Measurements from ENCODE around the gene ADARB1.
A peak's percentile ranks its signal among the peaks of the same experiment; 100 is the strongest.

- TF ChIP-seq CTCF (conservative IDR thresholded peaks at IDR 0.05; ENCODE audit: low read depth in 2 of 2), result peak; percentile 68 to 85
- TF ChIP-seq, protein P1, sequence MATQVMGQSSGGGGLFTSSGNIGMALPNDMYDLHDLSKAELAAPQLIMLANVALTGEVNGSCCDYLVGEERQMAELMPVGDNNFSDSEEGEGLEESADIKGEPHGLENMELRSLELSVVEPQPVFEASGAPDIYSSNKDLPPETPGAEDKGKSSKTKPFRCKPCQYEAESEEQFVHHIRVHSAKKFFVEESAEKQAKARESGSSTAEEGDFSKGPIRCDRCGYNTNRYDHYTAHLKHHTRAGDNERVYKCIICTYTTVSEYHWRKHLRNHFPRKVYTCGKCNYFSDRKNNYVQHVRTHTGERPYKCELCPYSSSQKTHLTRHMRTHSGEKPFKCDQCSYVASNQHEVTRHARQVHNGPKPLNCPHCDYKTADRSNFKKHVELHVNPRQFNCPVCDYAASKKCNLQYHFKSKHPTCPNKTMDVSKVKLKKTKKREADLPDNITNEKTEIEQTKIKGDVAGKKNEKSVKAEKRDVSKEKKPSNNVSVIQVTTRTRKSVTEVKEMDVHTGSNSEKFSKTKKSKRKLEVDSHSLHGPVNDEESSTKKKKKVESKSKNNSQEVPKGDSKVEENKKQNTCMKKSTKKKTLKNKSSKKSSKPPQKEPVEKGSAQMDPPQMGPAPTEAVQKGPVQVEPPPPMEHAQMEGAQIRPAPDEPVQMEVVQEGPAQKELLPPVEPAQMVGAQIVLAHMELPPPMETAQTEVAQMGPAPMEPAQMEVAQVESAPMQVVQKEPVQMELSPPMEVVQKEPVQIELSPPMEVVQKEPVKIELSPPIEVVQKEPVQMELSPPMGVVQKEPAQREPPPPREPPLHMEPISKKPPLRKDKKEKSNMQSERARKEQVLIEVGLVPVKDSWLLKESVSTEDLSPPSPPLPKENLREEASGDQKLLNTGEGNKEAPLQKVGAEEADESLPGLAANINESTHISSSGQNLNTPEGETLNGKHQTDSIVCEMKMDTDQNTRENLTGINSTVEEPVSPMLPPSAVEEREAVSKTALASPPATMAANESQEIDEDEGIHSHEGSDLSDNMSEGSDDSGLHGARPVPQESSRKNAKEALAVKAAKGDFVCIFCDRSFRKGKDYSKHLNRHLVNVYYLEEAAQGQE (IDR thresholded peaks at IDR 0.05; ENCODE audit: unreplicated experiment), result no peak
Measured at GRCh38 chr21:45138199-45139002, 64.0 kb downstream of the ADARB1 start.
